ENCODE results near the gene MAML2. TPM values are rescaled to one million over a fixed set of nuclear protein-coding genes. Genes with fewer than 3 reads are reported as not detected.

Gene MAML2
- total RNA-seq, 1 experiment from 2014 or later: 2.7 TPM

- no CpG with 5 or more reads among the region's 6 CpGs for WGBS (ENCODE audit: extremely low coverage, insufficient read length, low lambda C conversion rate)
Observed at GRCh38 chr11:96147906-96148486, 195.0 kb downstream of the MAML2 start.

More at GRCh38 chr11:96147906-96148486, 195.0 kb downstream of the MAML2 start:
- no peak for DNase-seq
- H4K8ac ChIP-seq (replicated peaks; ENCODE audit: insufficient read length, low read depth, low read length): no peak overlapping the region
- H2BK15ac ChIP-seq (ENCODE audit: low read depth, low read length): no peak overlapping the region
- no peaks in the 10 kb centered on the region for H3K79me2 ChIP-seq (ENCODE audit: insufficient read depth, low read length)
- no peaks in the 10 kb centered on the region for H3K9me3 ChIP-seq (ENCODE audit: control insufficient read depth, low read depth, low read length)
- H3K9me3 Mint-ChIP-seq: no peaks in the 10 kb centered on the region
- no peak overlapping the region for H3K4me3 Mint-ChIP-seq
- TF ChIP-seq, protein P1, sequence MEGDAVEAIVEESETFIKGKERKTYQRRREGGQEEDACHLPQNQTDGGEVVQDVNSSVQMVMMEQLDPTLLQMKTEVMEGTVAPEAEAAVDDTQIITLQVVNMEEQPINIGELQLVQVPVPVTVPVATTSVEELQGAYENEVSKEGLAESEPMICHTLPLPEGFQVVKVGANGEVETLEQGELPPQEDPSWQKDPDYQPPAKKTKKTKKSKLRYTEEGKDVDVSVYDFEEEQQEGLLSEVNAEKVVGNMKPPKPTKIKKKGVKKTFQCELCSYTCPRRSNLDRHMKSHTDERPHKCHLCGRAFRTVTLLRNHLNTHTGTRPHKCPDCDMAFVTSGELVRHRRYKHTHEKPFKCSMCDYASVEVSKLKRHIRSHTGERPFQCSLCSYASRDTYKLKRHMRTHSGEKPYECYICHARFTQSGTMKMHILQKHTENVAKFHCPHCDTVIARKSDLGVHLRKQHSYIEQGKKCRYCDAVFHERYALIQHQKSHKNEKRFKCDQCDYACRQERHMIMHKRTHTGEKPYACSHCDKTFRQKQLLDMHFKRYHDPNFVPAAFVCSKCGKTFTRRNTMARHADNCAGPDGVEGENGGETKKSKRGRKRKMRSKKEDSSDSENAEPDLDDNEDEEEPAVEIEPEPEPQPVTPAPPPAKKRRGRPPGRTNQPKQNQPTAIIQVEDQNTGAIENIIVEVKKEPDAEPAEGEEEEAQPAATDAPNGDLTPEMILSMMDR (conservative IDR thresholded peaks at IDR 0.05): no peak
- H3T11ph ChIP-seq (ENCODE audit: low read length): no peak overlapping the region
- no peak overlapping the region for H3K27ac ChIP-seq (ENCODE audit: insufficient read length, low read depth, low read length)
- no peaks in the 10 kb centered on the region for H3K27me3 ChIP-seq (ENCODE audit: insufficient read depth, low read length)
- no peak overlapping the region for H3K23ac ChIP-seq (ENCODE audit: insufficient read length, low read depth, low read length)
- H3K4me2 ChIP-seq (ENCODE audit: insufficient read depth, insufficient read length, low read length): no peak overlapping the region
- H2AK5ac ChIP-seq (ENCODE audit: insufficient read length, low read length): no peak overlapping the region
- H4K20me1 ChIP-seq (ENCODE audit: control insufficient read depth, insufficient read depth, insufficient read length): no peaks in the 10 kb centered on the region
- no peak overlapping the region for H2AFZ ChIP-seq (ENCODE audit: low read length)
- H3K18ac ChIP-seq (ENCODE audit: insufficient read length, low read depth, low read length): no peak overlapping the region
- H3K56ac ChIP-seq (ENCODE audit: insufficient read length, low read depth, low read length): no peak overlapping the region
- no peak overlapping the region for H2BK20ac ChIP-seq (ENCODE audit: low read depth, low read length, poor library complexity, severe bottlenecking)
- H4K91ac ChIP-seq (ENCODE audit: insufficient read length, low read depth, low read length): no peak overlapping the region
- no peaks in the 10 kb centered on the region for H3K23me2 ChIP-seq (ENCODE audit: insufficient read length, low read depth, low read length, poor library complexity, severe bottlenecking)
- H2BK12ac ChIP-seq (ENCODE audit: insufficient read length, low read depth, low read length): no peak overlapping the region
- H4K5ac ChIP-seq (ENCODE audit: insufficient read length, low read depth, low read length): no peak overlapping the region
- no peak overlapping the region for H3K14ac ChIP-seq (ENCODE audit: insufficient read depth, low read length)
- no peaks in the 10 kb centered on the region for H3K27me3 Mint-ChIP-seq (ENCODE audit: low read depth)
- no peak overlapping the region for H2BK120ac ChIP-seq (ENCODE audit: low read depth, low read length, poor library complexity, severe bottlenecking)
- no peaks in the 10 kb centered on the region for H3K36me3 Mint-ChIP-seq (ENCODE audit: insufficient read depth in 1 of 3, low read depth in 3 of 3)
- no peaks in the 10 kb centered on the region for H3K79me1 ChIP-seq (ENCODE audit: insufficient read depth, low read depth, low read length, poor library complexity, severe bottlenecking)
- H3K9ac ChIP-seq (ENCODE audit: extremely low read depth, insufficient read length, low read length): no peak overlapping the region
- peaks cover 3% of the 10 kb centered on the region; the same call in 1 of the 2 replicates for H3K4me1 ChIP-seq (ENCODE audit: insufficient read depth, low read length)
- no peak overlapping the region for H3K4ac ChIP-seq (ENCODE audit: low read depth, low read length)
- H3K27ac Mint-ChIP-seq: no peak overlapping the region
- H2BK5ac ChIP-seq (ENCODE audit: insufficient read length, low read length): no peak overlapping the region
- H3K4me1 Mint-ChIP-seq: peaks cover 14 to 26% of the 10 kb centered on the region in 2 experiments
